Measurements from ENCODE around the gene MEF2C. TPM values are rescaled to one million over a fixed set of nuclear protein-coding genes. Genes with fewer than 3 reads are reported as not detected.

MEF2C gene
- total and polyA plus RNA-seq, 2 experiments from 2014 or later = 0.97 to 1.6 TPM

- TF ChIP-seq, protein P1, sequence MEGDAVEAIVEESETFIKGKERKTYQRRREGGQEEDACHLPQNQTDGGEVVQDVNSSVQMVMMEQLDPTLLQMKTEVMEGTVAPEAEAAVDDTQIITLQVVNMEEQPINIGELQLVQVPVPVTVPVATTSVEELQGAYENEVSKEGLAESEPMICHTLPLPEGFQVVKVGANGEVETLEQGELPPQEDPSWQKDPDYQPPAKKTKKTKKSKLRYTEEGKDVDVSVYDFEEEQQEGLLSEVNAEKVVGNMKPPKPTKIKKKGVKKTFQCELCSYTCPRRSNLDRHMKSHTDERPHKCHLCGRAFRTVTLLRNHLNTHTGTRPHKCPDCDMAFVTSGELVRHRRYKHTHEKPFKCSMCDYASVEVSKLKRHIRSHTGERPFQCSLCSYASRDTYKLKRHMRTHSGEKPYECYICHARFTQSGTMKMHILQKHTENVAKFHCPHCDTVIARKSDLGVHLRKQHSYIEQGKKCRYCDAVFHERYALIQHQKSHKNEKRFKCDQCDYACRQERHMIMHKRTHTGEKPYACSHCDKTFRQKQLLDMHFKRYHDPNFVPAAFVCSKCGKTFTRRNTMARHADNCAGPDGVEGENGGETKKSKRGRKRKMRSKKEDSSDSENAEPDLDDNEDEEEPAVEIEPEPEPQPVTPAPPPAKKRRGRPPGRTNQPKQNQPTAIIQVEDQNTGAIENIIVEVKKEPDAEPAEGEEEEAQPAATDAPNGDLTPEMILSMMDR (conservative IDR thresholded peaks at IDR 0.05; ENCODE audit: low read depth in 2 of 2) = no peak
- no peak for TF ChIP-seq ETS1 (IDR thresholded peaks at IDR 0.05)
Observed at GRCh38 chr5:88669371-88670050, 213.5 kb downstream of the MEF2C start (continued).

GRCh38 chr5:88667496-88668201, 215.3 kb downstream of the MEF2C start:
- Histone ChIP-seq H3K4me3 (peak overlapping the region; percentile 39), H3K4me2 (peak overlapping the region; percentile 75), H3K79me2 (replicated peaks; ENCODE audit: insufficient read depth) (no peaks in the 10 kb centered on the region), H3K27me3 (ENCODE audit: insufficient read depth) (peaks cover 76% of the 10 kb centered on the region), H3K27ac (ENCODE audit: low read depth) (peak overlapping the region; percentile 58), H3F3A (replicated peaks; ENCODE audit: low read depth) (peaks cover 23% of the 10 kb centered on the region), H3K9me2 (ENCODE audit: insufficient read depth) (no peaks in the 10 kb centered on the region), H3K36me3 (ENCODE audit: insufficient read depth) (no peaks in the 10 kb centered on the region), H3K4me1 (ENCODE audit: insufficient read depth) (peaks cover 78% of the 10 kb centered on the region), H4K20me1 (replicated peaks; ENCODE audit: insufficient read depth) (no peaks in the 10 kb centered on the region), H2AFZ (no peak overlapping the region)
- peak; percentile 65 for DNase-seq (ENCODE audit: low spot score)
- Mint-ChIP-seq H3K27me3 (ENCODE audit: insufficient read depth, low read depth, poor library complexity) (peaks cover 86% of the 10 kb centered on the region), H3K4me3 (peak overlapping the region; percentile 63), H3K36me3 (ENCODE audit: low read depth) (no peaks in the 10 kb centered on the region), H3K9me3 (no peaks in the 10 kb centered on the region), H3K27ac (no peak overlapping the region), H3K4me1 (peaks cover 81% of the 10 kb centered on the region)
- peak; percentile 39 for TF ChIP-seq EZH2 (IDR thresholded peaks at IDR 0.05; ENCODE audit: low read depth, unreplicated experiment)
- TF ChIP-seq REST (IDR thresholded peaks at IDR 0.05; ENCODE audit: unreplicated experiment) = no peak
- TF ChIP-seq, protein P1 (conservative IDR thresholded peaks at IDR 0.05; ENCODE audit: low read depth in 2 of 2) = no peak
- TF ChIP-seq CREB1 (CRISPR knock-in tag; IDR thresholded peaks at IDR 0.05; ENCODE audit: low read depth) = peak; percentile 56; the same call in 1 of the 2 replicates
- no peak for TF ChIP-seq POLR2AphosphoS5 (IDR thresholded peaks at IDR 0.05; ENCODE audit: low read depth)
- ATAC-seq = peak; percentile 13

Small RNAs within 50 kb of the gene (small RNA-seq; reads per million reads assigned to genes)
- not detected for gene AC008525.2 (ENCODE audit: low replicate concordance)
